ENCODE measurements around the gene CASZ1. TPM values are rescaled to one million over a fixed set of nuclear protein-coding genes. Genes with fewer than 3 reads are reported as not detected.
A peak's percentile ranks its signal among the peaks of the same experiment; 100 is the strongest.

Gene CASZ1
- polyA plus RNA-seq, 3 donors: 0.30 to 3.7 (median 0.50) TPM

- intact Hi-C loops (cut with micrococcal nuclease): no loop called here
- H3K4me1 Mint-ChIP-seq: peaks cover 5% of the 10 kb centered on the region
- Histone ChIP-seq H3K27me3 (ENCODE audit: control insufficient read depth in 2 of 2, insufficient read depth in 2 of 2, low read length in 2 of 2) (peaks cover 7 to 30% of the 10 kb centered on the region in 2 donors), H2AFZ (ENCODE audit: insufficient read depth, low read depth, low read length, poor library complexity, severe bottlenecking) (no peak overlapping the region), H3K79me2 (ENCODE audit: insufficient read depth, low read length) (no peaks in the 10 kb centered on the region), H3K36me3 (replicated peaks in 1 of 2; ENCODE audit: control insufficient read depth in 1 of 2, insufficient read depth in 2 of 2, low read length in 2 of 2) (no peaks in the 10 kb centered on the region), H3K27ac (ENCODE audit: low read depth in 1 of 2, low read length in 2 of 2) (no peak overlapping the region), H4K20me1 (ENCODE audit: insufficient read depth, low read length) (no peaks in the 10 kb centered on the region), H3K4me1 (ENCODE audit: control insufficient read depth in 1 of 2, insufficient read depth in 2 of 2, low read length in 2 of 2) (no peaks in the 10 kb centered on the region), H3K4me3 (replicated peaks in 1 of 3; ENCODE audit: low read depth in 2 of 3, low read length in 3 of 3) (no peak overlapping the region), H3K9ac (ENCODE audit: insufficient read depth, low read length, poor library complexity, severe bottlenecking) (no peak overlapping the region), H3K9me3 (replicated peaks in 1 of 2; ENCODE audit: control insufficient read depth in 1 of 2, insufficient read depth in 1 of 2, low read length in 2 of 2) (no peaks in the 10 kb centered on the region), H3K4me2 (replicated peaks; ENCODE audit: extremely low read depth, low read length, poor library complexity, severe bottlenecking) (no peak overlapping the region)
- 14% methylated on average over 3 of the region's 12 CpGs for WGBS (ENCODE audit: insufficient coverage)
- no peaks in the 10 kb centered on the region for H3K36me3 Mint-ChIP-seq
- no peak overlapping the region for H3K27ac Mint-ChIP-seq
- H3K4me3 Mint-ChIP-seq: peak overlapping the region in 1 of 2 donors; percentile 10
- no peak for TF ChIP-seq CTCF (IDR thresholded peaks at IDR 0.05)
- no peak for DNase-seq
- H3K27me3 Mint-ChIP-seq (ENCODE audit: low read depth in 3 of 3): peaks cover 34 to 46% (median 36%) of the 10 kb centered on the region in 3 donors
- H3K9me3 Mint-ChIP-seq: peaks cover 0 to 5% (median 3%) of the 10 kb centered on the region in 7 donors
Measured at GRCh38 chr1:10835421-10835820, 39.0 kb upstream of the CASZ1 start.

- 45% methylated on average over 11 of the region's 16 CpGs for WGBS (ENCODE audit: insufficient coverage)
- H2AFZ ChIP-seq (ENCODE audit: insufficient read depth, low read depth, low read length, poor library complexity, severe bottlenecking): no peak overlapping the region
- H3K9ac ChIP-seq (ENCODE audit: insufficient read depth, low read length, poor library complexity, severe bottlenecking): no peak overlapping the region
- intact Hi-C loops (cut with micrococcal nuclease): no loop called here
- no peak overlapping the region for H3K4me2 ChIP-seq (replicated peaks; ENCODE audit: extremely low read depth, low read length, poor library complexity, severe bottlenecking)
- Mint-ChIP-seq H3K9me3 (peaks cover 0 to 5% (median 3%) of the 10 kb centered on the region in 7 donors), H3K4me1 (peaks cover 7% of the 10 kb centered on the region), H3K27ac (no peak overlapping the region), H3K36me3 (no peaks in the 10 kb centered on the region), H3K27me3 (ENCODE audit: low read depth in 3 of 3) (peaks cover 34 to 49% (median 37%) of the 10 kb centered on the region in 3 donors), H3K4me3 (peak overlapping the region in 1 of 2 donors; percentile 67)
- no peaks in the 10 kb centered on the region for H3K79me2 ChIP-seq (ENCODE audit: insufficient read depth, low read length)
- peaks cover 7 to 30% of the 10 kb centered on the region in 2 donors for H3K27me3 ChIP-seq (ENCODE audit: control insufficient read depth in 2 of 2, insufficient read depth in 2 of 2, low read length in 2 of 2)
- H3K9me3 ChIP-seq (replicated peaks in 1 of 2; ENCODE audit: control insufficient read depth in 1 of 2, insufficient read depth in 1 of 2, low read length in 2 of 2): no peaks in the 10 kb centered on the region
- H3K36me3 ChIP-seq (replicated peaks in 1 of 2; ENCODE audit: control insufficient read depth in 1 of 2, insufficient read depth in 2 of 2, low read length in 2 of 2): no peaks in the 10 kb centered on the region
- DNase-seq: no peak
- no peak overlapping the region for H3K27ac ChIP-seq (ENCODE audit: low read depth in 1 of 2, low read length in 2 of 2)
- no peaks in the 10 kb centered on the region for H3K4me1 ChIP-seq (ENCODE audit: control insufficient read depth in 1 of 2, insufficient read depth in 2 of 2, low read length in 2 of 2)
- TF ChIP-seq CTCF (IDR thresholded peaks at IDR 0.05): no peak
- H3K4me3 ChIP-seq (replicated peaks in 1 of 3; ENCODE audit: low read depth in 2 of 3, low read length in 3 of 3): no peak overlapping the region
- H4K20me1 ChIP-seq (ENCODE audit: insufficient read depth, low read length): no peaks in the 10 kb centered on the region
Measured at GRCh38 chr1:10834770-10835412, 38.4 kb upstream of the CASZ1 start.

All from CD14-positive monocyte (primary cell).